GM19099 (cell line): ENCODE measurements around the gene GPR3.
A peak's percentile ranks its signal among the peaks of the same experiment; 100 is the strongest.

Experiments
- POLR2A ChIP-seq: IDR thresholded peaks from 3 replicates; pipeline ENCODE4 v1.6.1; 2011; ENCODE audit warnings: low read depth; ENCODE audit not compliant: insufficient read length; ENCODE audit errors: extremely low read depth

GPR3 gene, protein sequence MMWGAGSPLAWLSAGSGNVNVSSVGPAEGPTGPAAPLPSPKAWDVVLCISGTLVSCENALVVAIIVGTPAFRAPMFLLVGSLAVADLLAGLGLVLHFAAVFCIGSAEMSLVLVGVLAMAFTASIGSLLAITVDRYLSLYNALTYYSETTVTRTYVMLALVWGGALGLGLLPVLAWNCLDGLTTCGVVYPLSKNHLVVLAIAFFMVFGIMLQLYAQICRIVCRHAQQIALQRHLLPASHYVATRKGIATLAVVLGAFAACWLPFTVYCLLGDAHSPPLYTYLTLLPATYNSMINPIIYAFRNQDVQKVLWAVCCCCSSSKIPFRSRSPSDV

DNA sequence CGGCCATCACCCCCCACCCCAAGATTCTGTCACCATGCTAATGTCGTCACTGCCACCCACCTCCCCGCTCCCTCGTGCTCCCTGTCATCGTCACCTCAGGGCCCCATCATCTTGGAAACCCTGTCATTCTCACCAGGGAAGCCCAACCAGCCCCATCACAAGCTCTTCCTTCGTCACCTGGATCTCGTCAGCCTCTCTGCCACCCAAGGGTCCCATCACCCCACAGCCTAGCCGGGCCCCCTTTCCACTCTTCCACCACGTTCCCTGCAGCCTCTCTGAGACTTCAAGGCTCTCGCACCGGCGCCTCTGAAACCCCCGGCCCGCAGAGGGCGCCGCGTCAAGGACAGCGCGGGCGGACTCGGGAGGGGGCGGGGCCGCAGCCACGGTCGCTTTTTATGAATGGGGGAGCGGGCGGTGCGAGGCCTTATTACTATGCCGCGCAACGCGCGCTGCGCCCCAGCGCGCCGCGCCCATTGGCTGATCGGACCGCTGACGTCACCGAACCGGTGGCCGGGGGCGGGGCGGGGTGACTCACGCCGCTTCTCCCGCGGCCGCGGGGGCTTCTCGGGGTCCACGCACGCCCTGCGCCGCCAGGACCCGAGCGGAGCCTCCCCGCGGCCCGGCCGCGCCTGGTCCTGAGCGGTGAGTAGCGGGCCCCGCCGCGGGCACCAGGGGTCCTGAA, at the start of gene GPR3:
Gene GPR3 (plus strand): TSS at position 527 of the 682 bp plus-strand sequence. CDS start 1,177 bp downstream, outside the sequence.
- TF ChIP-seq POLR2A = no peak

DNA sequence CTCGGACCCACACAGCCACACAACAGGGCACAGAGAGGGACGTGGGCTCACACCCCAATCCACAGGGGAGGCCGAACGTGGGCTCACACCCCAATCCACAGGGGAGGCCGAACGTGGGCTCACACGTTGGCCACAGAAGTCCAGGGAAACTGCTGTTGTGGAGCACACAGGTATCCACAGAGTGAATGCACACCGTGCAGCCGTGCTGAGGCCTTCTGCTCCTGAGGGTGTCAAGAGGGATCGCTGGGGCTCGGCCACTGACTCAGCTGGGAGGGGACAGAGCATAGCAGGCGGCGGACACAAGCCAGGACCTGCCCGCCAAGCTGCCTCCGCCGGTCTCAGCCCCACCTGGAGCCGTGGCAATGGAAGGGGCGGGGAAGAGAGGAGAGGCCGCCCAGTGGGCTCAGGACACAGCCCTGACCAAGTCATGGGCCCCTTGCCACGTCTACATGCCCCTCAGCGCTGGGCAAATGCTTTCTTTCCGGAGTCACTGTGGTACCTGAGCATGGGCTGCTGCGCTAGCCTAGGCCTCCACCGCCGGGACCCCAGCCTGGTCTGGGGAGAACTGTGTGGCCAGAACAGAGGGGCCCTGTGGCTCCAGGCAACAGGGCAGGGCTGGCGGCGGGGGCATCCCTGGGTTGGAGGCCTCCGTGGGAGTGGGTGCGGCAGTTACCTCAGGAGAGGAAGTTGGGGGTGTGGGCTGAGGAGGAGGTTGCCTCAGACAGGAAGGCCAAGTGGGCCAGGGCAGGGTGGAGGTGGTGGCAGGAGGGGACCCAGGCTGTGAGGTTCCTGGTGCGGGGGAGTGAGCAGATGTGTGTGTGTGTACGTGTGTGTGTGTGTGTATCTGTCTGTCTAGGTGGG, 49.4 kb upstream of the GPR3 start:
- peak; percentile 11 for TF ChIP-seq POLR2A

DNA sequence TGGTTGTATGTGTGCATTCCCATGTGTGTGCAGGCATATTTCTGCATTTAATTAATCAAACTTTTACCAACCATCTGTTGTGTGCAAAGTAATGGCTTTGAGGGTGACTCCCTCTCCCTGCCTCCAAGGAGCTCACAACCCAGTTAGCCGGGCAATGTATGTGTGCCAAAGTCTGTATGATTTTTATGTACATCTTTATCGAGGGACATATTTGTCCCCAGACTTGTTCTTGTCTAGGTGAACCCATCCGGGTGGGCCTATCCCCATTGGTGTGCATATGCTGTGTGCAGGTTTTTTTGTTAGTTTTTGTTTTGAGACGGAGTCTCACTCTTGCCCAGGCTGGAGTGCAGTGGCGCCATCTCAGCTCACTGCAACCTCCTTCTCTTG, 48.8 kb upstream of the GPR3 start:
- no peak for TF ChIP-seq POLR2A

DNA sequence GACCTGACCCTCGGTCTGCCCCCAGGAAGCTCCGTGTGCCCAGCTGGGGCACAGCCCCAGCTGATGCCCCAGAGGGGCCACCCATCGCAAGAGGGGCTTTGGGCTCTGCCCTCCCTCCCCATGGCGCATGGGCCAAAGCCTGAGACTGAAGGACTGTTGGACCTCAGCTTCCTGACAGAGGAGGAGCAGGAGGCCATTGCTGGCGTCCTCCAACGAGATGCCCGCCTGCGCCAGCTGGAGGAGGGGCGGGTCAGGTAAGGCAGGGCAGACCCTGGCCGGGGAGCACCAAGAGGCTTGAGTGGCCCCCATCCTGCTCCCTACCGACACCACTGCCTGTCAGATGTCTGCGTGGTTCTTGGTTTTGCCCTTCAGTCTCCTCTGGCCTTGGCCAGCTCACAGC, 47.1 kb upstream of the GPR3 start:
- no peak for TF ChIP-seq POLR2A

DNA sequence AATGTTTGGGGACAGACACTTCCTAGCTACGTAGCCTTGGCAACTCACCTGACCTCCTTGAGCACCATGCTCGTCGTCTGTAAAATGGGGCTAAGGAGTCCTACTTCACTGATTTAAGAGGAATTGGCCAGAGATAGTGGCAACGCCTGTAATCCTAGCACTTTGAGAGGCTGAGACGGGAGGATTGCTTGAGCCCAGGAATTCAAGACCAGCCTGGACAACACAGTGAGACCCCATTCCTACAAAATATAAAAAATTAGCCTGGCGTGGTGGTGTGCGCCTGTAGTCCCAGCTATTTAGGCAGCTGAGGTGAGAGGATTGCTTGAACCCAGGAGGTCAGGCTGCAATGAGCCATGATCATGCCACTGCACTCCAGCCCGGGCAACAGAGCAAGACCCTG, 46.1 kb upstream of the GPR3 start:
- no peak for TF ChIP-seq POLR2A

DNA sequence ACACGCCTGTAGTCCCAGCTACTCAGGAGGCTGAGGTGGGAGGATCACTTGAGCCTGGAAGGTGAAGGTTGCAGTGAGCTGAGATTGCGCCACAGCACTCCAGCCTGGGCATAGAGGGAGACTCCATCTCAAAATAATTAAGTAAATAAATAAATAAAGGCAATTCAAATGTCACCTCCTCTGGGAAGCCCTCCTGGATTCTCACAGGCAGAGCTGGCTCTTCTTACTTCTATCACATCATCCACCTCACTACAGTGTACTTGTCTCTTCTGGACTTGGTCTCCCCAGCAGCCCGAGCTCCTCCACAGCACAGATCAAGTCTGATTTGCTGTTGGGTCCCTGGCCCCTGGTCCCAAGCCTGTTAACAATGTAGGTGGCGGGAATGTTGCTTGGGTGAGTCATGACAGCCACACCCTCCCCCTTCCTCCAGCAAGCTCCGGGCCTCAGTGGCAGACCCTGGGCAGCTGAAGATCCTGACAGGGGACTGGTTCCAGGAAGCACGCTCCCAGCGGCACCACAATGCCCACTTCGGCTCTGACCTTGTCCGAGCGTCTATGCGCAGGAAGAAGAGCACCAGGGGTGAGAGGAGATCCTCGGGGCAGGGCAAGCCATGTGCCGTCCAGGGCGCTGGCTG, 45.3 kb upstream of the GPR3 start:
- TF ChIP-seq POLR2A = no peak

DNA sequence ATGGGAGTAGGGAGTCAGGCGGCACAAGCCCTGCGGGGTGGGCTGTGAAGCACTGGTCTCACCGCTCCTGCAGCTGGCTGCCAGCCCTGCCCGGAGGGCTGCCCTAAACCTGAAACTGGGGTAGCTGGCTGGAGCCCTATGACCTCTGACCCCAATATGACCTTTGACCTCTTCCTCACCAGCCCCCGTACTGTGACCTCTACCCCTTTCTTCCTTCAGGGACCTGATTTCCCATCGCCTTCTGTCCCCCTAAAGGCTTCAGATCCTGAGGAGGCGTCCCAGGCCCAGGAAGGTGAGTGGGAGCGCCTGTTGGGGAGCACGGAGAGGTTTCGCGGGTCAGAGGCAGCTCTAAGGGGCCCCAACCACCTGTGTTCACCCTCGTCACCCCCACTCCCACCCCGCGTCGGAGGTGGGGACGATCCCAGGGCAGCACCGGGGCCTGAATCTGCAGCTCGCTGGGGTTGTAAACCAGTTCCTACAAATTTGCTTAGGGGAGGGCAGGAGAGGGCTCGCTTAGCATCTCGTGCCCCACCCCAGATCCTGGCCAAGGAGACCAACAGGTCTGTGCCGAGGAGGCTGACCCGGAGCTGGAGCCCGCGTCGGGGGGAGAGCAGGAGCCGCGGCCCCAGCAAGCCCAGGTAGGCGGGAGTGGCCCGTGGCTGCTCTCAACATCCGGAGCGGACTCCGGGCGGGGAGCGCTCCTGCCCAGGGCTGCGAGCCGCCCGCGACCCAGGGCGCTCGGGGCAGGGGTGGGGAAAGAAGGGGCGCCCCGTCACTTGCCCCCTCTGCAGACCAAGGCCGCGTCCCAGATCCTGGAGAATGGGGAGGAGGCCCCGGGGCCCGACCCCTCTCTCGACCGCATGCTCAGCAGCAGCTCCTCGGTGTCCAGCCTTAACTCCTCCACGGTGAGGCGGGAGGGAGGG, 43.3 kb upstream of the GPR3 start:
- TF ChIP-seq POLR2A = no peak

DNA sequence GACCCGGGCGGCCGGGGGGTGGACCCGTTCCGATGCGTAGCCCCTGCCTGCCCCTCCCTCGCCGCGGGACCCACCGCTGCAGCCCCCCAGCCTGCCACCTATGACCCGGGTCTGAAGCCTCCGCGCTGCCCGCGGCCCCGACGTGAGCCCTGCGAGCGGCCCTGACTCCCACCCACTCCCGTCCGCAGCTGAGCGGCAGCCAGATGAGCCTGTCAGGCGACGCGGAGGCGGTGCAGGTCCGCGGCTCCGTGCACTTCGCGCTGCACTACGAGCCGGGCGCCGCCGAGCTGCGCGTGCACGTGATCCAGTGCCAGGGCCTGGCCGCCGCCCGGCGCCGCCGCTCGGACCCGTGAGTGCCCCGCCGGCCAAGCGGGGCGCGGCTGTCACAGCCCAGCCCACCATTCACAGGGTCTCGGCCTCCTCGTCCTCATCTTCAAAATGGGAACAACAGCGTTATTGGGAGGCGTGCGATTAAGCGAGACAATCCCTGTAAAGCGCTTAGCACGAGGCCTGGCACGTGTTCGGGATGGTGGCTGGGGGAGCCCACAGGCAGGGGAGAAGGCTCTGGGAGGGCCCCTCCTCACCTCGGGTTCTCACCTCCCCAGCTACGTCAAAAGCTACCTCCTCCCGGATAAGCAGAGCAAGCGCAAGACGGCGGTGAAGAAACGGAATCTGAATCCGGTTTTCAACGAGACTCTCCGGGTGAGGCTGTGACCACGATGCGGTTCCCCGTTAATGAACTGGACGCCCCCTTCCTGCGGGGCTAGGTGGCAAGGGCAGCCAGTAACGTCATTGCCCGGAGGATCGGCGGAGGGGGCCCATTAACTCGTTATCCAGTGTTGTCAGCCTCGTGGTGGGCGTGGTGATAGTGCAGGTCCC, 42.4 kb upstream of the GPR3 start:
- no peak for TF ChIP-seq POLR2A

DNA sequence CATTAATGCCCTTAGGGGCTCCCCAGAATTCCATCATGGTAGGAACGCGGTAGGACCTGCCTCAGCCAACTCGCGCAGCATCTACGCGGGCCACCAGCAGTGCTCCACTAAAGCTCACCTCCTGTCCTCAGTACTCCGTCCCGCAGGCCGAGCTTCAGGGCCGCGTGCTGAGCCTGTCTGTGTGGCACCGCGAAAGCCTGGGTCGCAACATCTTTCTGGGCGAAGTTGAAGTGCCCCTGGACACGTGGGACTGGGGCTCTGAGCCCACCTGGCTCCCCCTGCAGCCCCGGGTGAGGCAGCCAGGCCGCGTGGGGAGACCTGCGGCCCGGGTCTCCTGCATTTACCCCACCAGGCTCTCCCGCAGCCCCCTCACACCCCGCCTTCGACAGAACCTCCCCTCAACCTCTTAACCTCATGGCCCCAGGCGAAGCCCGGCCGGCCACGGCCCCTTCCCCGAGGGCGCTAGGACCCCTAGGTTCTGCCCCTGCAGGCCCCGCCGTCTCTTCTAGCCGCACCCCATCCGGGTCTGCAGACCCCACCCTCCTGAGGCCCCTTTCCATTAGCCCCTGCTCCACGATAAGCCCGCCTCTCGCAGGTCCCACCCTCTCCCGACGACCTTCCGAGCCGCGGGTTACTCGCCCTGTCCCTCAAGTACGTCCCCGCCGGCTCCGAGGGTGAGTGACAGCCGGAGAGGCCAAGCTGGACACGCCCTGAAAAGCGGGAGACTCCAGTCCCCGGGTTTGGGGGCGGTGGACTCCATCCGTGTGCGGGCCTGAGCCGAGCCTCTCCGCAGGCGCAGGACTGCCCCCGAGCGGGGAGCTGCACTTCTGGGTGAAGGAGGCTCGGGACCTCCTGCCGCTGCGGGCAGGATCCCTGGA, 41.5 kb upstream of the GPR3 start:
- no peak for TF ChIP-seq POLR2A

DNA sequence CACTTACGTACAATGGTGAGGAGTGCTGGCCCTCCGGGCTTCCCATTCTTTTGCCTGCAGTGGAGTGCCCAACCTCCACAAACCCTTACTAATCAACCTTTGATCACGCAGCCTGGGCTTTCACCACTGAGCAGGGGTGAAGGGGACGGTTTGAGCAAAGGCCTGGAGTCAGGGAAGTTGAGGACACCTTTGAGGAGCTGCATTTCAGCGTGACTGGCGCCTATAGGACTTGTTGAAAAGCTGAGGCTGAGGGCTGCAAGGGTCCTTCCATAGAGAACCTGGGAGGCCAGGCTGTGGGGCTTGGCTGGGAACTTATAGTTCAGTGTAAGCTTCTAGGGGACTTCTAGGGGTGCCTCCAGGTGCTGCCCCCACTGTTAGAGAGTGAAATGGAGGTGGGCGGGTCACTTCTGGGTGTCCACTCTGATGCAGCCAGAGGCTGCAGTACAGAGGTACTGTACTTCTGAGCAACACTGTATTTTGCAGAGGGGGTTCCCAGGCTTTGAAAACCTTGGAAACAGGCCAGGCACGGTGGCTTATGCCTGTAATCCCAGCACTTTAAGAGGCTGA, 40.8 kb upstream of the GPR3 start:
- no peak for TF ChIP-seq POLR2A

DNA sequence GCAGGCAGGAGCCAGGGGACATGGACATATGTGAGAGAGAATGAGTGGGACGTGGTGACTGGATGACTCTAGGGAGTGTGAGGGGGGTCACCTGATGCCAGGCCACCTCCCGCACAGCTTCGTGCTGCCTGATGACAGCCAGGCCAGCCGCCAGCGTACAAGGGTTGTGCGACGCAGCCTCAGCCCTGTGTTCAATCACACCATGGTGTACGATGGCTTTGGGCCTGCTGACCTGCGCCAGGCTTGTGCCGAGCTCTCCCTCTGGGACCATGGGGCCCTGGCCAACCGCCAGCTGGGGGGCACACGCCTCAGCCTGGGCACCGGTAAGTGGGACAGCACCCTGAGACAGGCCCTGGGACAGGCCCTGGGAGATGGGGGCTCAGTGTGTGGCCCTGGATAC, 39.3 kb upstream of the GPR3 start:
- no peak for TF ChIP-seq POLR2A

DNA sequence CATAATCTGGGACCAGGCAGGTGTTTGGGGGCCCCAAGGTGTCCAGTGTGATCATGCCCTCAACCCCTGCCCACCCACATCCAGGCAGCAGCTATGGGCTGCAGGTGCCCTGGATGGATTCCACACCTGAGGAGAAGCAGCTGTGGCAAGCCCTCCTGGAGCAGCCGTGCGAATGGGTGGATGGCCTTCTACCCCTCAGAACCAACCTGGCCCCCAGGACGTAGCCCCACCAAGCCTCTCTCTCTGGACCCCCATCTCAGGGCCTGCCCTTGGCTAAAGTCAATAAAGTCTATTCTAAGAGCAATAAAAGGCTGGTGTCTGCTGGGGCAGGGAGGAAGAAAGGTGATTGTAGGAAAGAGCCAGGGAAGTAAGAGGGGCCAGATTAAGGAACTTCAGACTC, 38.8 kb upstream of the GPR3 start:
- TF ChIP-seq POLR2A = no peak
